Endothelial cell (in vitro differentiated cells): ENCODE data around the gene NCOA6. TPM values are rescaled to one million over a fixed set of nuclear protein-coding genes. Genes with fewer than 3 reads are reported as not detected.
"Not testable (repeated sequence)": the region's sequence is repeated elsewhere in the genome, so short reads cannot be mapped to it uniquely, and the experiment has no call there.

Experiments
- DNase-seq: peaks from one replicate; pipeline ENCODE4 v3.0.0; 2021; ENCODE audit warnings: low spot score
- H3K27ac Mint-ChIP-seq: one replicate; pipeline ENCODE4 v1.8.0; 2021; ENCODE audit warnings: mixed read lengths, inconsistent platforms; ENCODE audit not compliant: unreplicated experiment
- H3K27me3 Mint-ChIP-seq: one replicate; pipeline ENCODE4 v1.8.0; 2021; ENCODE audit warnings: mild to moderate bottlenecking, moderate library complexity, mixed read lengths, inconsistent platforms; ENCODE audit not compliant: unreplicated experiment
- H3K36me3 Mint-ChIP-seq: one replicate; pipeline ENCODE4 v1.8.0; 2021; ENCODE audit warnings: mild to moderate bottlenecking, low read depth, mixed read lengths, inconsistent platforms; ENCODE audit not compliant: unreplicated experiment
- H3K4me1 Mint-ChIP-seq: one replicate; pipeline ENCODE4 v1.8.0; 2021; ENCODE audit warnings: mild to moderate bottlenecking, mixed read lengths, inconsistent platforms; ENCODE audit not compliant: unreplicated experiment
- H3K4me3 Mint-ChIP-seq: one replicate; pipeline ENCODE4 v1.8.0; 2021; ENCODE audit warnings: mild to moderate bottlenecking, mixed read lengths, inconsistent platforms; ENCODE audit not compliant: unreplicated experiment
- H3K9me3 Mint-ChIP-seq: one replicate; pipeline ENCODE4 v1.8.0; 2021; ENCODE audit warnings: mixed read lengths, inconsistent platforms; ENCODE audit not compliant: unreplicated experiment
- CTCF ChIP-seq: fragments of 200-600 bp; sonication (generic); IDR thresholded peaks from one replicate; pipeline ENCODE4 v1.5.0; 2021; ENCODE audit warnings: antibody characterized with exemption; ENCODE audit not compliant: unreplicated experiment
- total RNA-seq: library from RNA; stranded (reverse); fragmentation: NEBNext Ultra II Directional; extraction: Animal tissue kit (Norgen Biotek cat#: 25700); gene quantifications from one replicate; pipeline ENCODE4 v1.2.1, GENCODE V29; 2021; ENCODE audit not compliant: unreplicated experiment

NCOA6 gene
- total RNA-seq, 1 donor from 2014 or later = 22.0 TPM

DNA sequence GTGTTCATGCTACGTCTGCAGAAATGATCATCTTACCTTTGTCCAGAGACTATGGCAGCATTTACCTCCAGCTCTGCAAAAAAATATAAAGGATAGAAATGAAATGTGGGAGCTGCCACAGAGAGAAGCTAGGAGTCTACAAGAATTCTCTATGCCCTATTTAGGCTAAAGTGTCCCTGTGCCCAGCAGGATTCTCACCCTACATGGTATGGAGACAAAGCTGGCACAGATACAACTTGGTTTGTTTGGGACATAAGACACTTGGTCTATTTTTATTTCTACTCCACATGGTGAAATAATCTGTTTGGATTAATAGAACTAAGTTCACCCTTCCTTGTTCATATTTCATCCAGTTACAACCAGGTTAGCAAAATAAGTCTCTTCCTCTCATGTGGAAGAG, 92.9 kb downstream of the NCOA6 start:
- H3K9me3 Mint-ChIP-seq = no peaks in the 10 kb centered on the region
- H3K27ac Mint-ChIP-seq = no peak overlapping the region
- peaks cover 9% of the 10 kb centered on the region for H3K36me3 Mint-ChIP-seq
- H3K4me3 Mint-ChIP-seq = no peak overlapping the region
- peaks cover 2% of the 10 kb centered on the region for H3K27me3 Mint-ChIP-seq
- DNase-seq = no peak
- no peak for TF ChIP-seq CTCF
- H3K4me1 Mint-ChIP-seq = no peaks in the 10 kb centered on the region

GRCh38 chr20:34729416-34729815, 96.0 kb downstream of the NCOA6 start:
- no peak overlapping the region for H3K27ac Mint-ChIP-seq
- H3K9me3 Mint-ChIP-seq = no peaks in the 10 kb centered on the region
- DNase-seq = no peak
- peaks cover 23% of the 10 kb centered on the region for H3K36me3 Mint-ChIP-seq
- peaks cover 2% of the 10 kb centered on the region for H3K27me3 Mint-ChIP-seq
- no peaks in the 10 kb centered on the region for H3K4me1 Mint-ChIP-seq
- no peak for TF ChIP-seq CTCF
- no peak overlapping the region for H3K4me3 Mint-ChIP-seq

DNA sequence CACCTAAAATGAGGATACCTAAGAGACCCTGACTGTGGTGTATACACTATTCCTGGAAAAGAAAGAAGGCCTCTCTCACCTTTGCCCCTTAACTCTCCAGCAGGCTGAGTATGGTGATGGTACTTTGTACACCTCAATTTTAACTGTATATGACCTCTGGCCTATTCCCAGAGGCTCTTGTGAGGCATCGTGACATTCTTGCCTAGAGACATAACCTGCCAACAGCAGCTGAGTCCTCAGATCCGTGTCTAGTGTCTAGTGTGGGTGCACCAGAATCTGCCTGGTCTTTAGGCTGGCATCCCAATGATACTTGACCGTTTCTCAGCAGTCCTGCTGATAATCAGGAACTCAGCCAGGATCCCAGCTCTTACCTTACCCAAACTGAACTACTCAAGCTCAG, 101.3 kb downstream of the NCOA6 start:
- Mint-ChIP-seq H3K27me3 (no peaks in the 10 kb centered on the region), H3K36me3 (peaks cover 28% of the 10 kb centered on the region), H3K4me3 (no peak overlapping the region), H3K9me3 (no peaks in the 10 kb centered on the region), H3K27ac (no peak overlapping the region), H3K4me1 (no peaks in the 10 kb centered on the region)
- TF ChIP-seq CTCF = no peak
- no peak for DNase-seq

- H3K36me3 Mint-ChIP-seq = peaks cover 28% of the 10 kb centered on the region
- not testable (repeated sequence) for H3K27ac Mint-ChIP-seq
Measured at GRCh38 chr20:34722560-34722959, 102.9 kb downstream of the NCOA6 start.

DNA sequence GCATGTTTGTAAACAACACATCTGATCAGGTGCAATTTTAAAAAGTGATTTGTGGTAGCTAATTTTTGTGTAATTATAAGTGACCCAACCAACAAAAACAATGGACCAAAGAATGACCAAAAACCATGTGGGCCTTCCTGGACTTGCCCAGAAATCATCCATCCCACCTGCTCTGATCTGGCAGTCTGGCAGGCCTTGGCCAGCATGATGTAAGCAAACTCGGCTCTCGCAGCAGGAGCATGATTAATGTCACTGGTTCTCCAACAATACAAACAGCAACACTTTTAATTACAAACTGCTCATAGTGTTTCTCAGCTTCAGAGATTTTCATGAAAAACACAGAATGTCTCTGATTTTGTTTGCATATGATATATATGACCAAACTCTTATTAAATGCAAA, 105.2 kb downstream of the NCOA6 start:
- H3K4me3 Mint-ChIP-seq = no peak overlapping the region
- no peak for TF ChIP-seq CTCF
- H3K4me1 Mint-ChIP-seq = no peaks in the 10 kb centered on the region
- no peak for DNase-seq
- H3K9me3 Mint-ChIP-seq = no peaks in the 10 kb centered on the region
- no peak overlapping the region for H3K27ac Mint-ChIP-seq
- peaks cover 16% of the 10 kb centered on the region for H3K36me3 Mint-ChIP-seq
- H3K27me3 Mint-ChIP-seq = peaks cover under 1% of the 10 kb centered on the region

More at GRCh38 chr20:34722560-34722959, 102.9 kb downstream of the NCOA6 start:
- not testable (repeated sequence) for H3K4me3 Mint-ChIP-seq, H3K27me3 Mint-ChIP-seq, H3K9me3 Mint-ChIP-seq, H3K4me1 Mint-ChIP-seq, DNase-seq

- H3K4me1 Mint-ChIP-seq, H3K27me3 Mint-ChIP-seq, H3K27ac Mint-ChIP-seq, H3K9me3 Mint-ChIP-seq, DNase-seq, H3K4me3 Mint-ChIP-seq: not testable (repeated sequence)
- H3K36me3 Mint-ChIP-seq = peaks cover 13% of the 10 kb centered on the region
Measured at GRCh38 chr20:34719242-34720017, 106.0 kb downstream of the NCOA6 start.
